GM21515 (cell line): ENCODE measurements around the gene STPG2.
A peak's percentile ranks its signal among the peaks of the same experiment; 100 is the strongest.
"Not testable (repeated sequence)": the region's sequence is repeated elsewhere in the genome, so short reads cannot be mapped to it uniquely, and the experiment has no call there.

ENCODE experiments used
- ATAC-seq: cut with Tn5 transposase; IDR thresholded peaks from one replicate; pipeline ENCODE4 v1.9.1; 2021; ENCODE audit not compliant: unreplicated experiment

Gene STPG2

GRCh38 chr4:97952763-97953162, 190.5 kb downstream of the STPG2 start:
- no peak for ATAC-seq

GRCh38 chr4:97950836-97951235, 192.4 kb downstream of the STPG2 start:
- ATAC-seq = no peak

- no peak for ATAC-seq
These were observed 200.3 kb downstream of the STPG2 start for GRCh38 chr4:97942951-97943350.

GRCh38 chr4:97942137-97942536, 201.1 kb downstream of the STPG2 start:
- ATAC-seq = no peak

GRCh38 chr4:97938141-97938540, 205.1 kb downstream of the STPG2 start:
- ATAC-seq = no peak

- ATAC-seq = no peak
These were observed 218.8 kb downstream of the STPG2 start for GRCh38 chr4:97924341-97924958.

GRCh38 chr4:97923096-97923495, 220.2 kb downstream of the STPG2 start:
- no peak for ATAC-seq

- no peak for ATAC-seq
These were observed 226.2 kb downstream of the STPG2 start for GRCh38 chr4:97917115-97917514.

GRCh38 chr4:97912156-97912555, 231.1 kb downstream of the STPG2 start:
- no peak for ATAC-seq

GRCh38 chr4:97911236-97911906, 231.9 kb downstream of the STPG2 start:
- no peak for ATAC-seq

GRCh38 chr4:97910005-97910404, 233.3 kb downstream of the STPG2 start:
- ATAC-seq = peak; percentile 67

- ATAC-seq = not testable (repeated sequence)
These were observed 239.7 kb downstream of the STPG2 start for GRCh38 chr4:97903436-97904189.

- ATAC-seq = no peak
These were observed 243.0 kb downstream of the STPG2 start for GRCh38 chr4:97900229-97900628.

- ATAC-seq = no peak
These were observed 250.5 kb downstream of the STPG2 start for GRCh38 chr4:97892592-97893266.

- ATAC-seq = no peak
These were observed 263.3 kb downstream of the STPG2 start for GRCh38 chr4:97879942-97880341.

GRCh38 chr4:97868097-97868496, 275.2 kb downstream of the STPG2 start:
- no peak for ATAC-seq

GRCh38 chr4:97867557-97868091, 275.7 kb downstream of the STPG2 start:
- ATAC-seq = no peak

- no peak for ATAC-seq
These were observed 276.3 kb downstream of the STPG2 start for GRCh38 chr4:97866821-97867556.

- ATAC-seq = no peak
These were observed 292.2 kb downstream of the STPG2 start for GRCh38 chr4:97851115-97851514.

- ATAC-seq = no peak
These were observed 297.5 kb downstream of the STPG2 start for GRCh38 chr4:97845758-97846157.

GRCh38 chr4:97841512-97841911, 301.8 kb downstream of the STPG2 start:
- no peak for ATAC-seq
